GM12801 (cell line): Measurements from ENCODE around the gene ZKSCAN8.

Experiments
- CTCF ChIP-seq: IDR thresholded peaks from one replicate; pipeline ENCODE4 v1.5.1; 2011; ENCODE audit warnings: control low read depth; ENCODE audit not compliant: insufficient read length; ENCODE audit errors: extremely low read depth

ZKSCAN8 gene

DNA sequence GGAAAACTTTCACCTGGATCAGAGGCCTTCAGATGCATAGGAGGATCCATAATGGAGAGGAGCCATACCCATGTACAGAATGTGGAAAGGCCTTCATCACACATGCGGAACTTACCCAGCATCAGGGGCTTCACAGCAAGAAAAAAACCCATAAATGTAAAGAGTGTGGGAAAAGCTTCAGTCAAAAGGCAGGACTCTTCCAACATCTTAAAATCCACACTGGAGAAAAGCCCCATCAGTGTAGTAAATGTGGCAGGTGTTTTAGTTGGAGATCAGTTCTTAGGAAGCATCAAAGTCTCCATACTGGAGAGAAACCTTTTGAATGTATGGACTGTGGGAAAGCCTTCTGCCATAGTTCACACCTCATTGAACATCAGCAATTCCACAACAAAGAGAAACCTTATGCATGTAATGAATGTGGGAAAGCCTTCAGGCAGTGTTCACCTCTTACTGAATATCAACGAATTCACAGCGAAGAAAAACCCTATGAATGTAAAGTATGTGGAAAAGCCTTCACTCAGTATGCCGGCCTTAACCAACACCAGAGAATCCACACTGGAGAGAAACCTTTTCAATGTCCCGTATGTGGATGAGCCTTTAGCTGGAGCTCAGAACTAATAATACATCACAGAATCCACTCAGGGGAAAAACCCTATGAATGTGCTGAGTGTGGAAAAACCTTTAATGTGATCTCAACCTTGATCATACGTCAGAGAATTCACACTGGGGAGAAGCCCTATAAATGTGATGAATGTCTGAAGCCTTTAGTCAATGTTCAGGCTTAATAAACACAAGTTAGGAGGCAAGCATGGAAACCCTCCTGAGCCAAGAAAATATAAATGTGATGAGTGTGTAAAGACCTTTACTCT is 46.7 kb downstream of the ZKSCAN8 start:
- no peak for TF ChIP-seq CTCF

DNA sequence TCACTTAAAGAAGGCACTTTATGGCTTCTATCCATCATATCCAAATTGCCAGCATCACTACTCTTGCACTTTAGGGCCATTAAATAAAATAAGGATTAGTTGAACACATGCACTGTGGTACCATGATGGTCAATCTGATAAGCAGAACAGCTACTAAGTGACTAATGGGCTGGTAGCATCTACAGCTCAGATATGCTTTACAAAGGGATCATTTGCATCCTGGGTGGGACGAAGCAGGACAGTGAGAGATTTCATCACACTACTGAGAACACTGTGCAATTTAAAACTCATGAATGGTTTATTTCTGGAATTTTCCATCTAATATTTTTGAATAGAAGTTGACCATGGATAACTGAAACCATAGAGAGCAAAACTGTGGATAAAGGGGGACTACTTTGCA is 58.3 kb downstream of the ZKSCAN8 start:
- TF ChIP-seq CTCF = no peak

- TF ChIP-seq CTCF = no peak
Measured at GRCh38 chr6:28203201-28203600, 61.5 kb downstream of the ZKSCAN8 start.

GRCh38 chr6:28205879-28206278 is 64.2 kb downstream of the ZKSCAN8 start:
- TF ChIP-seq CTCF = no peak

DNA sequence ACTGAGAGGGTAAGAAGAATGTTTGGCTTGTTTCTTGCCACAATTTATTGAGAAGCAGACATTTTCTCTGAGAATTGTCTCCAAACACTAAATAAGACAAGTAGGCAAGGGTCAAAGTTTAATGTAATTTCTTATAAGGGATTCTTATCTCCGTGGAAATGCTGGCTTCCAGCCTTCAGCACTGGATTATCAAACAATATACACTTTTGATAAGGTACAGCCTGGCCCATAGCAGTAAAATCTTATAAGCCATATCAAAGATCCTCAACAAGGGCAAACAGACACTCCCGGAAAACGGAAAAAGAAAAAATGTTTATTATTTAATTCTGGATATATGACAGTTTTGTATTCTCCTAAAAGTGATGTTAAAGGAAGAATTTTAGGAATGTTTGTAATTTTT is 64.8 kb downstream of the ZKSCAN8 start:
- no peak for TF ChIP-seq CTCF

- no peak for TF ChIP-seq CTCF
Measured at GRCh38 chr6:28206928-28207509, 65.3 kb downstream of the ZKSCAN8 start.

GRCh38 chr6:28207510-28208110 is 65.9 kb downstream of the ZKSCAN8 start:
- no peak for TF ChIP-seq CTCF
